GM19468 (cell line): ENCODE data around the gene FFAR4.
"Not testable (repeated sequence)": the region's sequence is repeated elsewhere in the genome, so short reads cannot be mapped to it uniquely, and the experiment has no call there.

Experiments used
- ATAC-seq: cut with Tn5 transposase; IDR thresholded peaks from one replicate; pipeline ENCODE4 v1.9.1; 2021; ENCODE audit warnings: mild to moderate bottlenecking, moderate library complexity, moderate number of reproducible peaks; ENCODE audit not compliant: unreplicated experiment; ENCODE audit errors: extremely low read depth

The FFAR4 gene

GRCh38 chr10:93566435-93567276, at the start of gene FFAR4:
Gene FFAR4 (plus strand): TSS chr10:93566665. CDS start chr10:93566721, 56 bp downstream.
- ATAC-seq: no peak

- no peak for ATAC-seq
Measured at GRCh38 chr10:93518531-93518930, 47.9 kb upstream of the FFAR4 start.

- ATAC-seq: no peak
Measured at GRCh38 chr10:93535293-93535692, 31.2 kb upstream of the FFAR4 start.

GRCh38 chr10:93540871-93541270, 25.6 kb upstream of the FFAR4 start:
- ATAC-seq: not testable (repeated sequence)

GRCh38 chr10:93541402-93542357, 24.8 kb upstream of the FFAR4 start:
- no peak for ATAC-seq

GRCh38 chr10:93542358-93542791, 24.1 kb upstream of the FFAR4 start:
- ATAC-seq: no peak

- not testable (repeated sequence) for ATAC-seq
Measured at GRCh38 chr10:93546995-93547394, 19.5 kb upstream of the FFAR4 start.

GRCh38 chr10:93547522-93547921, 18.9 kb upstream of the FFAR4 start:
- ATAC-seq: no peak

- no peak for ATAC-seq
Measured at GRCh38 chr10:93548376-93549071, 17.9 kb upstream of the FFAR4 start.

GRCh38 chr10:93550606-93551005, 15.9 kb upstream of the FFAR4 start:
- no peak for ATAC-seq

GRCh38 chr10:93552780-93553179, 13.7 kb upstream of the FFAR4 start:
- ATAC-seq: no peak

GRCh38 chr10:93553482-93554315, 12.8 kb upstream of the FFAR4 start:
- ATAC-seq: no peak

- no peak for ATAC-seq
Measured at GRCh38 chr10:93554316-93554663, 12.2 kb upstream of the FFAR4 start.

- ATAC-seq: no peak
Measured at GRCh38 chr10:93554760-93555432, 11.6 kb upstream of the FFAR4 start.

GRCh38 chr10:93559490-93559889, 7.0 kb upstream of the FFAR4 start:
- no peak for ATAC-seq

- no peak for ATAC-seq
Measured at GRCh38 chr10:93560541-93560940, 5.9 kb upstream of the FFAR4 start.

GRCh38 chr10:93565446-93565845, 1.0 kb upstream of the FFAR4 start:
- ATAC-seq: no peak

GRCh38 chr10:93567277-93568104, 1.0 kb downstream of the FFAR4 start:
- no peak for ATAC-seq
